Measurements from ENCODE around the gene EMC8. TPM values are rescaled to one million over a fixed set of nuclear protein-coding genes. Genes with fewer than 3 reads are reported as not detected.

EMC8 gene
- polyA plus RNA-seq, 6 donors from 2014 or later: 18.8 to 27.7 (median 21.5) TPM

DNA sequence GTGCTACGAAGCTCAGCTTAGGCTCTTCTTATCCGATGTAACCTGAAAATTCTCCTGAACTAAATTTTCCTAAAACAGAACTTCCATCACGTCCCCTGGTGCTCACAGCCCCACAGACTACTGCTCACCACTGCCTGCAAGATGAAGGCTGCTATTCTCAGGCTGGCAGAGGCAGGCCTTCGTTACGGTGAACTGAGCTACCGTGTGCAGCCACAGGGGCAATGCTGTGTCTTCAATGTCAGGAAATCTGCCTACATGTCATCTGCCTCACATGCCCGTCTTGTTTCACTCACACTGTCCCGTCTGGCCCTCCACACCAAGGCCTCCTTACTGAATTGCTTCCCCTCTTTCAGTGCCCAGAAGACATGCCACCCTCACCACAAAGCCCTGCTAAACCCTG is 15.9 kb downstream of the EMC8 start:
- Mint-ChIP-seq H3K36me3 (peaks cover 11 to 26% of the 10 kb centered on the region in 2 donors), H3K27me3 (no peaks in the 10 kb centered on the region), H3K9me3 (no peaks in the 10 kb centered on the region), H3K4me3 (no peak overlapping the region), H3K4me1 (peaks cover 7 to 13% (median 12%) of the 10 kb centered on the region in 3 donors), H3K27ac (peak overlapping the region in 4 of 6 donors; percentile 5 to 76 (median 24))
- DNase-seq (no peak), ATAC-seq (ENCODE audit: low read depth in 2 of 2) (no peak)

DNA sequence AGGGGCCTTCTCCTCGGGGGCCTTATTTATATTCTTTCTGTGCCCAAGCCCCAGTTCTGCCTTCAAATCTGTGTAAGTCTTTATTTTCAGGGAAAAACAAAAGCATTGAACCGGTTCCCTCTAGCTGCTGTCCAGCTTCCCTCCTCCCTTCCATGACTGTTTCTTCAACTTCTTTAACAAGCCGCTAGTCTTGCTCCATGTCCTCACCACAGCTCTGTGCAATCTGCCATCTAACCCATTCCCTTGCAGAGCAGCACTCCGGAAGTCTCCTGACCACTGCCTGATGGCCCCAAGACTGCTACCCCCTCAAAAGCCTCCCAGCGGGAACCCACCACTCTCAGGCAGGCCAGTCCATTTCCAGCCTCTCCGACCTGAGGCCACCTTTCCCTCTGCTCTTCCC is 16.9 kb downstream of the EMC8 start:
- peaks cover 7 to 13% (median 12%) of the 10 kb centered on the region in 3 donors for H3K4me1 Mint-ChIP-seq
- H3K36me3 Mint-ChIP-seq: peaks cover 10 to 26% of the 10 kb centered on the region in 2 donors
- DNase-seq: no peak
- no peaks in the 10 kb centered on the region for H3K27me3 Mint-ChIP-seq
- no peak overlapping the region for H3K4me3 Mint-ChIP-seq
- no peak for ATAC-seq (ENCODE audit: low read depth in 2 of 2)
- H3K27ac Mint-ChIP-seq: no peak overlapping the region
- H3K9me3 Mint-ChIP-seq: no peaks in the 10 kb centered on the region

DNA sequence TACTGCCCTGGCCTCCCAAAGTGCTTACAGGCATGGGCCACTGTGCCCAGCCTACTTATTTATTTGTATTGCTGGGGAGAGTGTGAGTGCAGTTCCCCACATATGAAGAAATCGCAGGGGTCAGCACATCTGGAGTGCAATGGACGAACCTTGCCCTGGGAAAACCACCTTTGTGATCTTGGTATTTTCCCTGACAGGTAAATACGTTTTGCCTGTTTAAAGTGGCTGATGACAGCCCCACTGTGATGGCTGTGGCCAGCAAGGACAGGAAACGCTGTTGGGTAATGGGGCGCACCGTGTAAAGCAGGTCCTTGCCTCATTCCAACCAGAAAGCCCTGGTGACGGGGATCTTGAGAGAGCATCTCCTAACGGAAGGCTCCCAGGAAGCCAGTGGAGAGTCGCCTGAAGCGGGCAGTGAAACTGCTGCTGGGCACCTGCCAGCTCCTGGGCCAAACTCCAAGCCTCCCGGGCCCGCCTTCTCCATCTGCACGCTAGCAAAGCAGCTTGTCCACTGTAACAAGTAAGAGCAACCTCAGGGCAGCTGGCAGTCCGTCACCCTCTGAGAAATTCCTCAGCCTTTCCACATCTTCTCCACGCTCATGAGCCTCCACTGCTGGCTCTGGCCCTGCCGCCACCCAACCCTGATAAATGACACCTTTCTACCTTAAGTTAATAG is 17.5 kb downstream of the EMC8 start:
- Mint-ChIP-seq H3K4me1 (peaks cover 7 to 13% (median 12%) of the 10 kb centered on the region in 3 donors), H3K4me3 (no peak overlapping the region), H3K36me3 (peaks cover 10 to 26% of the 10 kb centered on the region in 2 donors), H3K27me3 (no peaks in the 10 kb centered on the region), H3K27ac (peak overlapping the region in 1 of 6 donors; percentile 12), H3K9me3 (no peaks in the 10 kb centered on the region)
- ATAC-seq (ENCODE audit: low read depth in 2 of 2) (no peak), DNase-seq (no peak)

DNA sequence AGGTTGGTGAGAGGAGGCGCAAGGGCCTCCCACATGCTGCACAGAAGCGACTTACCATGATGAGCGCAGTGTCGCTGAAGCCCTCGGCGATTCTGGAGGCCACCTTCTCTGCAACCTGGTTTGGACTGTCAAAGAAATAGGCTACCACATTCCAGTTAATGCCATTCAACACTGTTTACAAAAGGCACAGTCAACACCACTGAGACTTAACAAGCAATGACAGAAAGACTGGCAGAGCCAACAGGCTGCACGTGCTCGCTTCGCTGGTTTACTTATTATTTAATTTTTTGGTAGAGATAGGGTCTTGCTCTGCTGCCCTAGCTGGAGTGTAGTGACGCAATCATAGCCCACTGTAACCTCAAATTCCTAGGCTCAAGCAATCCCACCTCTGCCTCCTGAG is 18.2 kb downstream of the EMC8 start:
- DNase-seq (no peak), ATAC-seq (ENCODE audit: low read depth in 2 of 2) (no peak)
- Mint-ChIP-seq H3K36me3 (peaks cover 10 to 26% of the 10 kb centered on the region in 2 donors), H3K27me3 (no peaks in the 10 kb centered on the region), H3K9me3 (no peaks in the 10 kb centered on the region), H3K4me3 (no peak overlapping the region), H3K4me1 (peaks cover 7 to 11% (median 9%) of the 10 kb centered on the region in 3 donors), H3K27ac (peak overlapping the region in 1 of 6 donors; percentile 29)

DNA sequence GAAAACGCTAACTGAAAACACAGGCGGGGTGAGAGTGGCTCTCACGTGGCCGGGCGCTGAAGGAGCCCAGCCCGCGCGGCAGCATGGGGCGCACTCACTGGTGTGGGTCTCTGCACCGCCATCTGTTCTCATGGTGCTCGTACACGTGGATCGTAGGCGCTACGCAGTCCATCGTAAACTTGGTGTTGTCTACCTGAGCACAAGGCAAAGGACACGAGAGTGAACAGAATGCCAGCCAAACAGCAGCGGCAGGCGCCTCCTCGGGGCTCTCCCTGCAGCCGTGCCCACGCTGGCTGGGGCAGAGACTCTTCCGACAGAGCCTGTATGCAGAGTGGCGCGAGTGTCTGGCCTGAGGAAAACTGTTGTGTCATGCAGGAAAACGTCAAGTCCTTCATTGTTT is 19.1 kb downstream of the EMC8 start:
- peak overlapping the region in 1 of 6 donors; percentile 26 for H3K27ac Mint-ChIP-seq
- no peaks in the 10 kb centered on the region for H3K27me3 Mint-ChIP-seq
- H3K4me3 Mint-ChIP-seq: no peak overlapping the region
- no peaks in the 10 kb centered on the region for H3K9me3 Mint-ChIP-seq
- no peak for DNase-seq
- no peak for ATAC-seq (ENCODE audit: low read depth in 2 of 2)
- H3K4me1 Mint-ChIP-seq: peaks cover 2 to 9% (median 7%) of the 10 kb centered on the region in 3 donors
- H3K36me3 Mint-ChIP-seq: peaks cover 10 to 26% of the 10 kb centered on the region in 2 donors

DNA sequence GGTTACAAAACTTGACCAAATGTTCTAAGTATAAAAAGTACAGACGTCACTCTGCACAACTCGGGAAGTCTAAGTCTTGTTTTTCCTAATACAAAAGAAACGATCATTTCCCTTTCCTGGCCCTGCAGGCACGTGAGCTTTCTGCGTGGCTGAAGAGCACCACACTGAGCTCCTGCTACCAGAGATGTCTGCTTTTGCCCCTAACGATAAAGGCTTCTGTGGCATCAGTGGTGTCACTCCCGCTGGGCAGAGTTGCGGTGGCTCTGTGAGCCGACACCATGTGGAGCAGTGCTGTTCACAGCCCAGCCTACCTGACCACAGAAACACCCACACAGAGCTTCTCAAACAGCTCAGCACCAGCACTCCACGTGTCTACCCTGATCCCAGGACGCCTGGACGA is 20.5 kb downstream of the EMC8 start:
- Mint-ChIP-seq H3K36me3 (peaks cover 10 to 26% of the 10 kb centered on the region in 2 donors), H3K27me3 (no peaks in the 10 kb centered on the region), H3K4me1 (peaks cover 2 to 9% (median 6%) of the 10 kb centered on the region in 3 donors), H3K27ac (peak overlapping the region in 1 of 6 donors; percentile 48), H3K4me3 (no peak overlapping the region), H3K9me3 (no peaks in the 10 kb centered on the region)
- ATAC-seq (ENCODE audit: low read depth in 2 of 2) (no peak), DNase-seq (no peak)

DNA sequence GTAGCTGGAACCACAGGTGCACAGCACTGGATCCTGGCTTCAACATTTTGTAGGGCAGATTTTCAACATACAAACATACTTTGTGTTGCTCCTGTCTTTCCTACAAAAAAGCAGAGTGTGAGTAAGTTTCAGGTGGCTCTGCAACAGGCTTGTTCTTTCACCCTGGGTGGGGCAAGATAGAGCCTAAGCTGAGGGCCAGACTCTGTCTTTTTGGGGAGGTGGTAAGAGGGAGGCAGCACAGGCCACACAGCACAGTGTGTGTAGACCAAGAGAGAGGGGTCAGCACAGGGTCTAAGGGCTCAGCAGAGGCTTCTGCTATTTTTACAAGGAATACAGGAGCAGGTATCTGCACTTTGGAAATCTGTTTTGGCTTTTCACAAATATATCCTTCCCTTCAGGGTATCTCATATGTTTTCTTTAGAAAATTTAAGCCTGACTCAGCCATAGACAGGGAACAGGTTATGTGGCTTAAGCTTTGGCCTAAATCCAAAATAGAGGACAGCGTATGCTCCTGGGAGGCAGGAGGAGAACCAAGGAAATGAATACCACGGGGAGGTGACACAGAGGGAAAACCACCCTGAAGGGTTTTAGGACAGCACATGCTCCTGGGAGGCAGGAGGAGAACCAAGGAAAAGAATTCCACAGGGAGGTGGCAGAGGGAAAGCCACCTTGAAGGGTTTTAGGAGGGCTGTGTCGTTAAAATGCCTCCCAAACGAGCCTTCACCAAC is 21.6 kb downstream of the EMC8 start:
- H3K4me3 Mint-ChIP-seq: no peak overlapping the region
- H3K4me1 Mint-ChIP-seq: peaks cover 0 to 5% (median 2%) of the 10 kb centered on the region in 3 donors
- H3K36me3 Mint-ChIP-seq: peaks cover 10 to 25% of the 10 kb centered on the region in 2 donors
- DNase-seq (no peak), ATAC-seq (ENCODE audit: low read depth in 2 of 2) (no peak)
- no peaks in the 10 kb centered on the region for H3K9me3 Mint-ChIP-seq
- peak overlapping the region in 2 of 6 donors; percentile 48 to 64 for H3K27ac Mint-ChIP-seq
- H3K27me3 Mint-ChIP-seq: no peaks in the 10 kb centered on the region

DNA sequence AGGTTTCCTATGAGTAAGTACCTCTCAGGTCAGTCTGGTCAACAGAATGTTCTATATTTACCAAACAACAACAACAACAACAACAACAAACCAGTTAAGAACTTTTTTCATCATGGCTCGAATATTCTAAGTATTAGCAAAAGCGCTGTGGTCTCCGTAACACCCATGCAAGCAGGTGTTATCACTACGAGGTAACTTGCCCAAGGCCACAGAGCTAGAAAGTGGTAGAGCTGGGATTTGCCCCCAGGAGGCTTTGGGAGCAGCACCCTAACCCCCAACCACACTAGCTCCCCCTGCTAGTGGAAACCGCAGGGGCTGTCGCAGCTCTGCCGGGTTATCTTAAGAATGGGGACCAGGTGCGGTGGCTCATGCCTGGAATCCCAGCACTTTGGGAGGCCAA is 24.5 kb downstream of the EMC8 start:
- no peak overlapping the region for H3K4me3 Mint-ChIP-seq
- no peaks in the 10 kb centered on the region for H3K27me3 Mint-ChIP-seq
- H3K4me1 Mint-ChIP-seq: no peaks in the 10 kb centered on the region
- no peak for DNase-seq
- ATAC-seq (ENCODE audit: low read depth in 2 of 2): no peak
- peak overlapping the region in 1 of 6 donors; percentile 62 for H3K27ac Mint-ChIP-seq
- peaks cover 5 to 7% of the 10 kb centered on the region in 2 donors for H3K36me3 Mint-ChIP-seq
- H3K9me3 Mint-ChIP-seq: no peaks in the 10 kb centered on the region

DNA sequence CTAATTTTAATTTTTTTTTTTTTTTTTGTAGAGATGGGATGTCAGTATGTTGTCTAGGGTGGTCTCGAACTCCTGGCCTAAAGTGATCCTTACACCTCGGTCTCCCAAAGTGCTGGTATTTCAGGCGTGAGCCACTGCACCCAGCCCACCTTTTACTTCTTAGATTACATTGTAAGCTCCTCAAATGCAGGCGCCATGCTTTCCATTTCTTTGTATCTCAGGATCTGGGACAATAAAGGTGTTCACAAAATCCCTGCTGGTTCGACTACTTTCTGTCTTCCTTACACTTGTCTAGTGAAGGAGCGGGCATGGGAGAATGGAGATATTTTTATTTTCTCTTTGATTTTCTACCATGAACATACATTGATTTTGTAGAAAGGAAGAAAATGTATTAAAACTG is 25.2 kb downstream of the EMC8 start:
- no peak for ATAC-seq (ENCODE audit: low read depth in 2 of 2)
- Mint-ChIP-seq H3K36me3 (peaks cover 0 to 3% of the 10 kb centered on the region in 2 donors), H3K27me3 (no peaks in the 10 kb centered on the region)

DNA sequence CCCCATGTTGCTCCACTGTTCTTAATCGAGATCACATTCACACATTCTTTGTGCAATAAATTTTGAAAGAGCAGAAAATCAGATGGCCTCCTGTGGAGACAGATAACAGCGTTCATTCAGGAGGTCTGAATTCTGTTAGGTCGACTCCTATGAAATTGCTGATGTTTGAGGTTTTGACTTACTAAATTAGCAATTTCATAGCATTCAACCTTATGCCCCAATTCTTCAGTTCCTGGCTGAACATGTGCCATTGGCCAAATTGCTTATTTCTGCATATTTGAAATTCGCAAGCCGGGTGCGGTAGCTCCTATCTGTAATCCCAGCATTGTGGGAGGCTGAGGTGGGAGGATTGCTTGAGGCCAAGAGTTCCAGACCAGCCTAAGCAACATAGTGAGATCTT is 26.3 kb downstream of the EMC8 start:
- H3K27ac Mint-ChIP-seq: no peak overlapping the region
- no peaks in the 10 kb centered on the region for H3K27me3 Mint-ChIP-seq
- peaks cover 0 to 3% of the 10 kb centered on the region in 2 donors for H3K36me3 Mint-ChIP-seq
- DNase-seq (no peak), ATAC-seq (ENCODE audit: low read depth in 2 of 2) (no peak)
- no peaks in the 10 kb centered on the region for H3K9me3 Mint-ChIP-seq
- H3K4me1 Mint-ChIP-seq: no peaks in the 10 kb centered on the region
- no peak overlapping the region for H3K4me3 Mint-ChIP-seq

More for the DNA sequence above, 25.2 kb downstream of the EMC8 start:
- H3K9me3 Mint-ChIP-seq: no peaks in the 10 kb centered on the region
- peak overlapping the region in 1 of 8 donors; percentile 9 for H3K4me3 Mint-ChIP-seq
- H3K4me1 Mint-ChIP-seq: no peaks in the 10 kb centered on the region
- H3K27ac Mint-ChIP-seq: no peak overlapping the region
- no peak for DNase-seq

DNA sequence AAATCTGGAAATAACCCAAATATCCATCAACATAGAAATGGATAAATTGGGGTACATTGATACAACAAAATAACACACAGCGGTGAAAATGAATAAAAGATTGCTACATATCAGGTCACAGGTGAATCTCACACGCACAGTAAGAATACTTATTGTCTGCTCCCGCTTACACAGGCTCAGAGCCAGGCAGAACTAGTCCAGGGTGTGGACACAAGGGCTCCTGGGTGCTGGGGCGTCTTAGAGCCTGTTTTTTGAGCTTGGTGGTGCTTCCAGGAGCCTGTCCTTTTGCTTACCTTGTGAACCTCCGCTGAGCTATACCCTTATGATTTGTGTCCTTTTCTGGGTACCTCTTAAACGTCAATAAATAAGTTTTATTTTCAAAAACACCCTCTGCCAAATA is 28.6 kb downstream of the EMC8 start:
- Mint-ChIP-seq H3K4me3 (no peak overlapping the region), H3K27ac (peak overlapping the region in 1 of 6 donors; percentile 49), H3K4me1 (peaks cover 0 to 12% (median 10%) of the 10 kb centered on the region in 3 donors), H3K9me3 (no peaks in the 10 kb centered on the region), H3K36me3 (no peaks in the 10 kb centered on the region), H3K27me3 (no peaks in the 10 kb centered on the region)
- ATAC-seq (ENCODE audit: low read depth in 2 of 2) (no peak), DNase-seq (no peak)

DNA sequence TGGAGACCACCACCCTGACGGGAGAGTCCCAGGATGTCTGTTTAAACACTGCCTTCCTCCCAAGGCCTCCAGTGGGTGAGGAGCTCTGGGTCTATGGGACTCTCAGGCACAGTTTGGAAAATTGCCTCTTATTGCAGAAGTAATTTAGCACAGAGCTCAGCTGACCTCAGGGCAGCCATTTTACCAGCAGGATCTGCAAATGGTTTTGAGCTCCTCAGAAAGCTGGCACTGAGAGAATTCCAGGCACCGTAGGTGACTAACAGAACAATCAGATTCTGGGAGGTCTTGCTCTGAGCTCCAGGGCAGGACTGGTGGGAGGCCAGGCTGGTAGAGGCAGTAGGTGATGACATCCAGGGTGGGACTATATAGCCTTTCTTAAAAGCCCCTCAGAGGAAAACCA is 31.1 kb downstream of the EMC8 start:
- no peaks in the 10 kb centered on the region for H3K36me3 Mint-ChIP-seq
- H3K27ac Mint-ChIP-seq: peak overlapping the region in 1 of 6 donors; percentile 81
- H3K4me1 Mint-ChIP-seq: peaks cover 4 to 13% (median 12%) of the 10 kb centered on the region in 3 donors
- no peaks in the 10 kb centered on the region for H3K9me3 Mint-ChIP-seq
- H3K4me3 Mint-ChIP-seq: no peak overlapping the region
- ATAC-seq (ENCODE audit: low read depth in 2 of 2): no peak
- H3K27me3 Mint-ChIP-seq: no peaks in the 10 kb centered on the region
- DNase-seq: no peak

DNA sequence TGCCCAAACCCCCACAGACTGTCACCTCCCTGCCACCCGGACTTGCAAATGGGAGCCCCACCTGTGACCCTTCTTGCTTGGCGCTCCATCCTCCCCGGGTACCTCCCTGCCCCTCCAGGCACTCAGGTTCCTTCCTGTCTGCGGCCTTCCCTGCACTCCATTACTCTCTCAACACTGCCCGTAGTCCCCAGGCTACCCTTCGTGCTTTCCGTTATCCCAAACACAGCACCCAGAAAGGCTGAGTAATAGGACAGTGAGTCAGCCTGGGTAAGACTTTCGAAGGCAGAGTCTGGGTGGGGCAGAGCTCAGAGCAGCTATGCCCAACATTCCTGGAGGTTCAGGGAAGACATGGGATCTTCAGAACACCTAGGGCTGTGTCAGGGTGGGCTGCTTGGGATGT is 31.8 kb downstream of the EMC8 start:
- Mint-ChIP-seq H3K27me3 (no peaks in the 10 kb centered on the region), H3K9me3 (no peaks in the 10 kb centered on the region), H3K4me1 (peaks cover 4 to 14% (median 12%) of the 10 kb centered on the region in 3 donors), H3K4me3 (no peak overlapping the region), H3K36me3 (no peaks in the 10 kb centered on the region), H3K27ac (peak overlapping the region in 2 of 6 donors; percentile 36 to 85)
- ATAC-seq (ENCODE audit: low read depth in 2 of 2) (no peak), DNase-seq (no peak)

DNA sequence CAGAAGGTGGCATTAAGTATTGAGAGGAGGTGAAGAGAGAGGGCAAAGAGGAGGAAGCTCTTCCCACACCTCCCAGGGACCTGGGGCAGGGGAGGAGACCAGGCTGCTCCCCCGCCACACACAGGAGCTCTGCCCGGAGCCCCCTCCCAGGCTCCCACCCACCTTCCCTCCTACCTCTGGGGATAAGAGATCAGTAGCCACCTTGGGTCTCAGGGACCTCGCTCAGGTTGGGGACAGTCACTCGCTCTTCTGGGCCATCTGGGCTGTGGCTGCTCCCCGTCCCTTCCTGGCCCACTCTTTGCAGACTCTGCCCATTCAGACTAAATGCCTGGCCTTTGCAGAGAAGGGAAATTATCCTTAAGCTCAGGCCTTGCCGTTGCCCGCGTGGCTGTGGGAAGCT is 33.6 kb downstream of the EMC8 start:
- DNase-seq: no peak
- Mint-ChIP-seq H3K27ac (no peak overlapping the region), H3K36me3 (no peaks in the 10 kb centered on the region), H3K4me3 (no peak overlapping the region), H3K9me3 (no peaks in the 10 kb centered on the region), H3K27me3 (no peaks in the 10 kb centered on the region), H3K4me1 (peaks cover 14 to 32% (median 24%) of the 10 kb centered on the region in 3 donors)
- ATAC-seq (ENCODE audit: low read depth in 2 of 2): no peak
